HG02885 (cell line): ENCODE measurements around the gene MAST2.
"Not testable (repeated sequence)": the region's sequence is repeated elsewhere in the genome, so short reads cannot be mapped to it uniquely, and the experiment has no call there.

Source experiments
- ATAC-seq: cut with Tn5 transposase; IDR thresholded peaks from one replicate; pipeline ENCODE4 v1.9.1; 2021; ENCODE audit warnings: mild to moderate bottlenecking; ENCODE audit not compliant: unreplicated experiment, poor library complexity

The MAST2 gene

DNA sequence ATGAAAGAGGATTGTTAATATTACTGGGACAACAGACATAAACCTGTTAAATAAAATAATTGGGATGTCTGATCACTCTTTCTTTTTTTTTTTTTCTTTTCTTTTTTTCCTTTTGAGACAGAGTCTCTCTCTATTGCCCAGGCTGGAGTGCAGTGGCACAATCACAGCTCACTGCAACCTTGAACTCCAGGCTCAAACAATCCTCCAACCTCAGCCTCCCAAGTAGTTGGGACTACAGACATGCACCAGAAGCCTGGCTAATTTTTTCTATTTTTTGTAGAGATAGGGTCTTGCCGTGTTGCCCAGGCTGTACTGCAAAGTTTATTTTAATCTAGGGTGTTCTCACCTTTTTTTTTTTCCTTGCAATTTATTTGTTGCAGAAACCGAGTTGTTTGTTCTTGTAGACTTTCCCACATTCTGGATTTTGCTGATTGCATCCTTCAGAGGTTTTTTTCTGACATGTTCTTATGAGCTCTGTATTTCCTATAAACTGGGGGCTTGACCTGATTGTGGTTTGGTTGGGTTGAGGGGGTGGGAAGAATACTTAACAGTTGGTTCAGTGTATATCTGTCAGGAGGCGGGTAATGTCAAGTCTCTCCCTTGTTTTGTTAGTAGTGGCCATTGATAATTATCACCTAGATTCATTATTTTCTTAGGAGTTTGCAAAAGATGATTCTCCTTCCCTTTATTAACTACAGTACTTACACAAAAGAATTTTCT, 125.2 kb downstream of the MAST2 start:
- ATAC-seq, result no peak

DNA sequence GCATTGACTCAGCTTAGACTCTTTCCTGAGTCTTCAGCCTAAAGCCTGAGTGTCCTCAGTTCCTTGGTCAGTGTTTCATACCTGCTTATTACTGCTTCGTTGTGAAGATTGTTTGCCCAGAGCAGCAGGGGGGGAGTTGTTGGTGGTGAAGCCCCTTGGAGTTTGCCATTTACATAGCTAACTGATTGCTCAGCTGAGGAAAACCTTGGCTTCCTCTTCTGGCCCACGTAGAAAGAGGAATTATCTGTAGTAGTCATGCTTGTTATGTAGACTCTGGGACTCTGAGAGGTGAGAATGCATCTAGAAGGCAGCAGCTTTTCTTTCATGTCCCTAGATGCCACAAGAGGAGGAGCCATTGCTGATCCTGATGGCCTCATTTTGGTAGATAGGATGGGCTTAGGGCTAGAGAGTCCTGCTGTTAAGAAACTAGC, 125.9 kb downstream of the MAST2 start:
- no peak for ATAC-seq

DNA sequence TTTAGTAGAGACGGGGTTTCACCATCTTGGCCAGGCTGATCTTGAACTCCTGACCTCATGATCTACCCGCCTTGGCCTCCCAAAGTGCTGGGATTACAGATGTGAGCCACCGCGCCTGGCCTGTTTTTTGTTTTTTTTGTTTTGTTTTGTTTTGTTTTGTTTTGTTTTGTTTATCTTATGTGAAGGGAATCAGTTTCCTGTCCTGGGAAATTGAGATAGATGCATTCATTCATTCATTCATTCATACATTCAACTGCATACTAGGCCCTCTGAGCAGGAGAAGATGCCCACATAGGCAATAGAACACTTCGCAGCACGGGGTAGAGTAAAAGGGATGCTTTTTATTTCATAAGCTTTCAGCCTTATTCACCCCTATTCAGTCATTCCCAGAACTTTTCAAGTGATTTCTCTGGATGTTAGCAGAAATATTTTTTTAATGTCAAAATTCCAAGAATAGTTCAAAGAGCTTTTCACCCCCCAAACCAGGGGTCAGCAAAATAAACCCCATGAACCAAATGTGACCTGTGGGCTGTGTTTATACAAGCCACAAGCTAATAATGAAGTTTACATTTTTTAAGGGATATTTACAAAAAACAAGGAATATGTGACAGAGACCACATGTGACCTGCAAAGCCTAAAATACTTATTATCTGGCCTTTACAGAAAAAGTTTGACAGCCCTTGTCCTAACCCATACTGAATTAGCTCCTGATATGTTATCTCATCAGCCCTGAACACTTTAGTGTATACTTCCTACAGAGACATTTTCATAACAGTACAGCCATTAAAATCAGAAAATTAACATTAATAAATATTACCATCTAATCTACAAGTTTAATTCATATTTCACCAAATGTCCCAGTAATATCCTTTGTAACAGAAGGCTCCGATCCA, 127.1 kb downstream of the MAST2 start:
- ATAC-seq, result no peak

DNA sequence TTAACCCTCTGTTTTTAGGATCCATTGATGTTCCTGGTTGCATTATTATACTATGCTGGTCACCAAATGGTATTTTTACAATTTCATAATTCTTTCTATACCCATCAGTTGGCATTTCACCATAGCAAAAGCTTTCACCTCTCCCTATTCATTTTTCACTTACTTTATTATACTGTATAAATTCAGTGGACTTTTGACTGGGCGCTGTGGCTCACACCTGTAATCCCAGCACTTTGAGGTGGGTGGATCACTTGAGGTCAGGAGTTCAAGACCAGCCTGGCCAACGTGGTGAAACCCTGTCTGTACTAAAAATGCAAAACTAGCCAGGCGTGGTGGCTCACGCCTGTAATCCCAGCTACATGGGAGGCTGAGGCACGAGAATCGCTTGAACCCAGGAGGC, 128.8 kb downstream of the MAST2 start:
- ATAC-seq, result not testable (repeated sequence)

DNA sequence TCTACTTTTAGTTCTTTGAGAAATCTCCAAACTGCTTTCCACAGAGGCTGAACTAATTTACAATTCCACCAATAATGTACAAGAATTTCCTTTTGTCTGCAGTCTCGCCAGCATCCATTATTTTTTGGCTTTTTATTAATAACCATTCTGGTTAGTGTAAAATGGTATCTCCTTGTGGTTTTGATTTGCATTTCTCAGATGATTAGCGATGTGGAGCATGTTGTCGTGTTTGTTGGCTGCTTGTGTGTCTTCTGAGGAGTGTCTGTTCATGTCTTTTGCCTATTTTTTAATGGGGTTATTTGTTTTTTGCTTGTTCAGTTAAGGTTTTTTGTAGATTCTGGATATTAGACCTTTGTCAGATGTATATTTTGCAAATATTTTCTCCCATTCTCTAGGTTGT, 131.5 kb downstream of the MAST2 start:
- ATAC-seq, result no peak

DNA sequence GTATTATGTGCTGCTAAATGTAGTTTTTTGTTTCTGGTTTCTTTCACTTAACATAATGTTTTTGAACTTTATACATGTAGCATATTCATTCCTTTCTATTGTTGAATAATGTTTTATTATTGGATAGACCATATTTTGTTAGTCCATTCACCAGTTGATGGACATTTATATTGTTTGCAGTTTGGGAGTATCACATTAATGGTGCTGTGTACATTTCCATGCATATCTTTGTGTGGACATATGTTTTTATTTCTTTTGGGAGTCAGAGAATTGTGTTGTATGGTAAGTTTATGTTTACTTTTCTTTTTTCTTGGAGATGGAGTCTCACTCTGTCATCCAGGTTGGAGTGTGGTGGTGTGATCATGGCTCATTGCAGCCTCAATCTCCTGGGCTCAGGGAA, 134.6 kb downstream of the MAST2 start:
- ATAC-seq, result no peak

DNA sequence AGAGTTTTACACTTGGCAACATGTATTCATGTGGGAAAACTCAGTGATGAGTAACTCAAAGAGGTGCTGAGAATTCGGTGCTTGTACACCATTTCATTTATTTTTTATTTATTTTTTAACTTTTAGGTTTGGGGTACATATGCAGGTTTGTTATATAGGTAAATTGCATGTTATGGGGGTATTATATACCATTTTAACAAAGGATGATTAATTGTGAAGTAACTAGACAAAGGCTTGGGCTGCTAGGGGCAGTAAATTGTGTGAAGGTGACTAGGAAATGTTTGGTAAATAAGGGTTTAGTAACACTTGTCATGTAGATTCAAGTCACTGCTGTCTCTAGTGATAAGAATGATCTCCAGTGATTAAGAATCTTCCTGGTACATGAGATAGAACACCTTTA, 139.0 kb downstream of the MAST2 start:
- no peak for ATAC-seq

DNA sequence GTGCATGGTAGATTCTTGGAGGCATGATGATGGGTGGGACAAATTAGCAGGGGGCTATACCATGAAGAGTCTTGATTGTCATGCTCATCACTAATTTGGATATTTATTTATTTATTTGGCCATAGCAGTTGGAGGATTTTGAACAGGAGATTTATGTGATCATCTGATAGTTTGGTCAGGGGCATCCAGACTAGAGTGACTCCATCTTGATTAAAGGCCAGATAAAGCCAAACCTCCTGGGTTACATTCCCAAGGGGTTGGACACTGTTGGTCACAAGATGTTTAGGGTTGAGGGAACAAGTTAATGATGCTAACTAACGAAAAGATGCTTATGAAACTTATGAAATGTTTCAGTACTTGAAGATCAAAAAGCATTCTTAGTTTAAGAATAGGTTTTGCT, 139.8 kb downstream of the MAST2 start:
- ATAC-seq, result no peak

DNA sequence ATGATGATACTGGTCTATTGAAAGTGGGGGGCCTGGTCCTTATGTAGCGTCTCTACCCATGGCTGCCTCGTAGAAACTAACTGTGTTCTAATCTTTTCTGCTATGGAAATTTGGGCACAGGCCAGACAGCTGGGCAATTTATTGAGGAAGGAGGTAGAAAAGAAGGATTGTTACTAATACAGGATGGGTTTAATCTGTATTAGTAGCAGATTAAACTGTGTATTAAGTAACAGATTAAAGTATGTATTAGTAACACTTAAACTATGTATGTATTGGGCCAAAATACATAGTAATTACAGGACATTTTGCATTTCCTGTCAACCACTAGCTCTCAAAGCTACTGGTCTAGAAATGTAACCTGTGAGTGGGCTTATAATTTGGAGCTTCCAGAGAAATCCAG, 142.0 kb downstream of the MAST2 start:
- no peak for ATAC-seq

DNA sequence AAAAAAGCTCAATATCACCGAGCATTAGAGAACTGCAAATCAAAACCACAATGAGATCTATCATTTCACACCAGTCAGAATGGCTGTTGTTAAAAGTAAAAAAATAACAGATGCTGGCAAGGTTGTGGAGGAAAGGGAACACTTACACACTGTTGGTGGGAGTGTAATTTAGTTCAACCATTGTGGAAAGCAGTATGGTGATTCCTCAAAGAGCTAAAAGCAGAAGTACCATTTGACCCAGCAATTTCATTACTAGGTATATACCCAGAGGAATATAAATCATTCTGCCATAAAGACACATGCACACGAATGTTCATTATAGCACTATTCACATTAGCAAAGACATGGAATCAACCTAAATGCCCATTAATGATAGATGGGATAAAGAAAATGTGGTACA, 146.1 kb downstream of the MAST2 start:
- not testable (repeated sequence) for ATAC-seq

DNA sequence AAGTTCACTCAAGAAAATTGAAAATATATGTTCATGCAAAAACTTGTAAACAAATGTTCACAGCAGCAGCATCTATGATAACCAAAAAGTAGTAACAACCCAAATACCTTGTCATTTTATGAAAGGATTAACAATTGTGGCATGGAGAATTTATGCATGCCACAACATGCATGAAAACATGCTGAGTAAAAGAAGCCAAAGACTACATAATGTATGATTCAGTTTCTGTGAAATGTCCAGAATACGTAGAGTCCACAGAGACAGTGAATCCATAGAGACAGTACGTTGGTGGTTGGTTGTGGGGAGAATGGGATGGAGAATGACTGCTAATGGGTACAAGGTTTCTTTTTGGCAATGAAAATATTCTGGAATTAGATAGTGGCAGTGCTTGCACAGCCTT, 148.7 kb downstream of the MAST2 start:
- no peak for ATAC-seq

DNA sequence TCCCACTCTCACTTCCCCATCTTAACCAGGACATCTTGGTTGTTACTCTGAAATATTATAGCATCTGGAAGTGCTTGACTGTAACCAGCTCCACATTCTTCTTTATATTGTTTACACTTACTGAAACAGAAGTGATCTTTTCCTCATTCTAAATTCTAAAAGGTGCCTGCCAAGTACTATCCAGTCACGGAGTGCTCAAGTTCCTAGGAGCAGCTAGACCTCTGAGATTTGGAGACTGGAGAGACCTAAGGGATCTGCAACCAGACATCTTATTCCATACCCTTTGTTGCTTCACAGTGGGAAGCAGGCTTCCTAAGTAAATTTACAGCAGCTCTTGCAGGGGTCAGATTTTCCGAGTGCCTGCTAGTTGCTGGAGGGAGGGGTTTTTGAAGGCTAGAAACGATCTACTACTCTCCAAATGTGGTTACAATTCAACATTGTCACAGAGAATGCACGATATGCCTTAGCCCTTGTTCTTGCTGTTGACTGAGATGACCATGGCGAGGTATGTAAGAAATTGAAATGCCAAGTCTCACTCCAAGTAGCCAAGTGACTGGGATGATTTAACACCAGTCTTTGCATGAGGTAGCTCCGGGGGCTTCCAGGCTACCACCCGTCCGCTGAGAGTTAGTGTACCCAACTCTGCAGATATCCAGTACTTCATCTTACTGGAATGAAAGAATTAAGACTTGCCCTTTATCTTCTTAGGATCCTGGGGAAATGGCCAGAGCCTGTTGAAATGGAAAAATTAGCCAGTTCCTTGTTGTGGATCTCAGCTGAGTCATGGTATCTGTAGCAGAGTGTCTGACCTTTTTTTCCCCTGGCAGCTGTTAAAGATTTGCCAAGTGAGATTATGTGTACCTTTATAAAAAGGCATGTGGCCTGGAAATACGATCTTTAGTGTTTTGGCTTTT, 150.8 kb downstream of the MAST2 start:
- no peak for ATAC-seq

DNA sequence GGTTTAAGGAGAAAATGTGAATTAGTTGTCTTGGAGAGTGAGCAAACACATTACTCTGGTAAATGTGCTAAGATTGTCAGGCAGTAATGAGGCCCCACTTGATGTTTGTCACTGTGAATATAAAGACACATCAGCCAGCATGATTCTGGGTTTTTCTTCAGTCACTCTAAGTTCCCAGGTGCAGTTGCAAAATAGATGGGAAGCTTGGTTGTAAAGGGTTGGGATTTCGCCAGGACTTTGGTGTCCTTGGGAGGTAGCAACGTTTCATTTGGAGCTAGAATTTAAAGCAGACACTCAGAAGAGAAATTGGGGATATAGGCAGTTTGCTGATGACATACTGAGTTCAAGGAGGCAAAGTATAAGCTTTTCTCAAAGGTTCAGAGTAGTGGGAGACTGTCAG, 154.3 kb downstream of the MAST2 start:
- ATAC-seq, result no peak

DNA sequence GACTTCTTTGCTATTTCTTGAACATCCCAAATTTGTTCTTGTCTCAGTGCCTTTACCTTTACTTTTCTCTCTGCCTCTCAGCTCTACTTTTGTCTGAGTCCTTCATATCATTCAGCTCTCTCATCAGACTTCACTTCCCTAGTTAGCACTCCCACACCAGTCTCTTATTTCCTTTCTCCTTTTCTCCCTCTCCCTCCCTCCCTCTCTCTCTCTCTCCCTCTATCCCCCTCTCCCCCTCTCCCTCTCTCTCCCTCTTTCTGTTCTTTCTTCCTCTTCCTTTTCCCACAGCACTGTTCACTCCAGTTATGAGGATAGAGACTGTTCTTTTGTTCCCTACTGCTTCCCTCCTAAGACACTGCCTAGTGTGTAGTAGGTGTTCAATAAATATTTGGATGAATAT, 154.9 kb downstream of the MAST2 start:
- ATAC-seq, result no peak

DNA sequence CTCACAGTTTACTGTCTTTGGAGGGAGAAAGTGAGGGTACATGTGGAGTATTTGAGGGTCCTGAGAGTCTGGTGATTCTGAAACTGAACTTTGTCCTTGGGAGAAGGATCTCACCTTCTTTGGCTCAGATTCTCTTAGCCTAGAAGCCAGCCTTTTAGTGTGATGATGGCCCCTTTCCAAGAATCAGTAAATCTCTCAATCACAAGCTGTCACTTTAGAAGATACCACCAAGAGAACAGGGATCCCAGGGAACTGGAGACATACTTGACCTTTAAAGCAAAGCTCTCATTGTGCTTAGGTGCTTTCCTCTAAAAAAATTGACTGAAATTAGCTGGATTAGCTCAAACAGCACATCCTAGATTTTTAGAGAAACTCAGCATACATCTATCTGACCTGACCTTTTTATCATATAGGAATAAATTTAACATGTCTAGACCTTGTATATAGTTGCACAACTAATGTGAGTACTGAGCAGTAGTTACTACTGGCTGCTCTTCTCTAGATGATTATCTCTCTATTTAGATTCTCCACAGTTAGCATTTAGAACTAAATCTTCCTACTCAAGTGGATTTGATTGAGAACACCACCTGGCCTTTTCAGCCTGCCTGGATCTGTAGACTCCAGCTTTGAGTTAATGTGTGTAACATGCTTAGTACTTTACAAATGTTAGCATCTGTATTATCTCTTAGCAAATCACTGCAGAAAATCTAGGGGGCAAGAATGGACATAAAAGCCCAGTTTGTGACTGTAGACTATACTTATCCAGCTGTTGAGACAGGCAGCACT, 157.7 kb downstream of the MAST2 start:
- ATAC-seq, result no peak

DNA sequence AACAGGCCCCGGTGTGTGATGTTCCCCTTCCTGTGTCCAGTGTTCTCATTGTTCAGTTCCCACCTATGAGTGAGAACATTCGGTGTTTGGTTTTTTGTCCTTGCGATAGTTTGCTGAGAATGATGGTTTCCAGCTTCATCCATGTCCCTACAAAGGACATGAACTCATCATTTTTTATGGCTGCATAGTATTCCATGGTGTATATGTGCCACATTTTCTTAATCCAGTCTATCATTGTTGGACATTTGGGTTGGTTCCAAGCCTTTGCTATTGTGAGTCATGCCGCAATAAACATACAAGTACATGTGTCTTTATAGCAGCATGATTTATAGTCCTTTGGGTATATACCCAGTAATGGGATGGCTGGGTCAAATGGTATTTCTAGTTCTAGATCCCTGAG, 158.5 kb downstream of the MAST2 start:
- not testable (repeated sequence) for ATAC-seq

DNA sequence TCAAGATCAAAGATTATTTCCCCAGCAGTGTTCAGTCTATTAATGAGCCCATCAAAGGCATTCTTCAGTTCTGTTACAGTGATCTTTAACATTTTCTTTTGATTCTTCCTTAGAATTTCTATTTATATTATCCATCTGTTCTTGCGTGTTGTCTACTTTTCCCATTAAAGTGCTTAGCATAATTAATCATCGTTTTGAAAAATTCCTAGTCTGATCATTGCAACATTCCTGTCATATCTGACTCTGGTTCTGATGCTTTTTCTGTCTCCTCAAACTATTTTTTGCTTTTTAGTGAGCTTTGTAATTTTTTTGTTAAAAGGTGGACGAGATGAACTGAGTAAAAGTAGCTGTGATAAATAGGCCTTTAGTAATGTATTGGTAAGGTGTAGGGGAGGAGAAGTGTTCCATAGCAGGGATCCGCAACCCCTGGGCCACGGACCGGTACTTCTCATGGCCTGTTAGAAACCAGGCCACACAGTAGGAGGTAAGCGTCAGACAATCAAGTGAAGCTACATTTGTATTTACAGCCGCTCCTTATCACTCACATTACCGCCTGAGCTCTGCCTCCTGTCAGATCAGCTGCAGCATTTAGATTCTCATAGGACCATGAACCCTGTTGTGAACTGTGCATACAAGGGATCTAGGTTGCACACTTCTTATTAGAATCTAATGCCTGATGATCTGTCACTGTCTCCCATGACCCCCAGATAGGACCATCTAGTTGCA, 165.7 kb downstream of the MAST2 start:
- ATAC-seq, result no peak

DNA sequence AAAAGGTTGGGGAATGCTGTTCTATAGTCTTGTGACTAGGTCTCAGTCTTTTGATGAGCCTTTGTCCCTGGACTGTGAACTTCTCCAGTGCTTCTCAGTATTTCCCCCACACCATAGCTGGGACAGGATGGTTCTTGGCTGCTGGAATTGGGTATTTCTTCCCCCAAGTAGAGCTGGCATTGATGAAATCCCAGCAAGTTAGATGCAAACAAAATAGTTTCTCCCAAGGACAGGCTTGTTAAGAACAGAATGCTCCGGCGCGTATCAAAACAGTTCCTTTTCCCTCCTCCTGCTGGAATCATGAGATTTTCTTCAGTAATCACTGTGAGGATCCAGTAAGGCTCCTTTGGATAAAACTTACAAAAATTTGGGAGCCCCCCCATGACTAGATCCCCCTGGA, 166.5 kb downstream of the MAST2 start:
- ATAC-seq, result no peak

DNA sequence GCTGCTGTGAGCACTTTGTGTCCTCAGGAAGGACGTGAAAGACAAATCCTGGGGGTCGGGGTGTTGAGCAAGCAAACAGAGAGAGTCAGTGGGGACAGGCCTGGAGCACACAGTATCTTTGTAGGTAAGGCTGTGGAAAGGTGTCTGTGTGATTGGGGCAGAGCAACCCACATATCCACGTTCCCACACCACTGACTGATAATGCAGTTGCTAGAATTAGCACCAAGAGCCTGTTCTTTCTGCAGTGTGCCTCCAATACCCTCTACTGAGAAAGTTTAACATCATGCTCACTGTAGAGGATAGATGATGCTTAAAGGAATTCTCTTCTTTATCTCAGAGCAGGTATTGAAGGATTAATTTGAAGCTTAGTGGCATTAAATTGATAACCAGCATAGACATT, 167.9 kb downstream of the MAST2 start:
- no peak for ATAC-seq
